Measurements from ENCODE around the gene ALOX15. TPM values are rescaled to one million over a fixed set of nuclear protein-coding genes. Genes with fewer than 3 reads are reported as not detected.

The ALOX15 gene
- total RNA-seq, 1 experiment from 2014 or later = not detected

DNA sequence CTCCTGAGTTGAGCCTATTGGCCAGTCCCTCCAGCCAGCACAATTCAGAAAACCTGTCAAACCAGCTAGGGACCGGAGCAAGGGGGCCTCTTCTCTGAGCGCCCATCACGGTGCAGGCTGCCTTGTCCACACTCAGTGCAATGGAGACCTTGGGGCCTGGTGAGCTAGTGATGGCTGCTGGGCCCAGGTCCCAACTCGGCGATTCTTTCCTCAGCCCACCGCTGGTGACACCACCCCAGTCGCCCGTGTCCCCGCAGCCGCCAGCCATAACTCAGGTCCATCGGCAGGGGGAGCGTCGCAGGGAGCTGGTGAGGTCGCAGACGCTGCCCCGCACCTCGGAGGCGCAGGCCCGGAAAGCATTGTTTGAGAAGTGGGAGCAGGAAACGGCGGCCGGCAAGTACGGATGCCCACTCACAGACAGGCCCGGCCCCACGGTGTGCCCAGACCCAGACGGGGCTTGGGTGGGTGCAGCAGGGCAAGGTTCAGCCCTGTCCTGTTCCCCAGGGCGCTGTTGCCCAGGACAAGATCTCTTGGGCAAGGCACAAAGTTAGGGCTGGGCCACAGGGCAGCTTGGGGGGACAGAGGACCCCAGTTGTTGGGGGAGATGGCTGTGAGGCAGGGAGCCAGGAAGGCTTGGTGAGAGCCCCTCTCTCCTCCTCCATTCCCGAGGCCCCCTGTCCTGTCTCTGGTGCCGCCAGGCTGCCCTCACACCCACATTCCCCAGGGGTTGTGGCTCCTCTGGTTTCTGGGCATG is 46.4 kb downstream of the ALOX15 start:
- ChIA-PET CTCF (no interaction called here), POLR2A (no interaction called here)
- intact Hi-C loops (cut with micrococcal nuclease; ENCODE audit: unreplicated experiment) = no loop called here
- Histone ChIP-seq H3K27ac (ENCODE audit: low read length) (no peak overlapping the region), H3K4me1 (ENCODE audit: control insufficient read depth, insufficient read depth, low read length) (no peaks in the 10 kb centered on the region), H3K36me3 (ENCODE audit: control insufficient read depth, insufficient read depth, low read length) (no peaks in the 10 kb centered on the region), H3K27me3 (ENCODE audit: control insufficient read depth, insufficient read depth, low read length) (no peaks in the 10 kb centered on the region), H3K9me3 (ENCODE audit: control insufficient read depth, insufficient read depth, low read depth, low read length) (no peaks in the 10 kb centered on the region), H3K4me3 (ENCODE audit: low read depth in 2 of 2, low read length in 2 of 2) (no peak overlapping the region)
- in situ Hi-C loops (cut with HindIII; ENCODE audit: low pct_unique_long_range_greater_than_20kb, low sequenced_read_pairs) = no loop called here
- DNase-seq (ENCODE audit: low read depth, low spot score) = no peak
- no TSS peak for BruUV-seq (replicated peaks)
- ATAC-seq = 0 out of 2 replicates have a peak, but pooled peaks have one; percentile 32
- TF ChIP-seq, protein P1, sequence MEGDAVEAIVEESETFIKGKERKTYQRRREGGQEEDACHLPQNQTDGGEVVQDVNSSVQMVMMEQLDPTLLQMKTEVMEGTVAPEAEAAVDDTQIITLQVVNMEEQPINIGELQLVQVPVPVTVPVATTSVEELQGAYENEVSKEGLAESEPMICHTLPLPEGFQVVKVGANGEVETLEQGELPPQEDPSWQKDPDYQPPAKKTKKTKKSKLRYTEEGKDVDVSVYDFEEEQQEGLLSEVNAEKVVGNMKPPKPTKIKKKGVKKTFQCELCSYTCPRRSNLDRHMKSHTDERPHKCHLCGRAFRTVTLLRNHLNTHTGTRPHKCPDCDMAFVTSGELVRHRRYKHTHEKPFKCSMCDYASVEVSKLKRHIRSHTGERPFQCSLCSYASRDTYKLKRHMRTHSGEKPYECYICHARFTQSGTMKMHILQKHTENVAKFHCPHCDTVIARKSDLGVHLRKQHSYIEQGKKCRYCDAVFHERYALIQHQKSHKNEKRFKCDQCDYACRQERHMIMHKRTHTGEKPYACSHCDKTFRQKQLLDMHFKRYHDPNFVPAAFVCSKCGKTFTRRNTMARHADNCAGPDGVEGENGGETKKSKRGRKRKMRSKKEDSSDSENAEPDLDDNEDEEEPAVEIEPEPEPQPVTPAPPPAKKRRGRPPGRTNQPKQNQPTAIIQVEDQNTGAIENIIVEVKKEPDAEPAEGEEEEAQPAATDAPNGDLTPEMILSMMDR (IDR thresholded peaks at IDR 0.05) = no peak; the same call in 1 of the 2 replicates
- no peak for TF ChIP-seq POLR2AphosphoS5 (IDR thresholded peaks at IDR 0.05; ENCODE audit: low read depth, low read length)
- TF ChIP-seq SIN3A (IDR thresholded peaks at IDR 0.05; ENCODE audit: borderline replicate concordance, insufficient read depth, low read depth, low read length) = no peak
- TF ChIP-seq, protein P2, sequence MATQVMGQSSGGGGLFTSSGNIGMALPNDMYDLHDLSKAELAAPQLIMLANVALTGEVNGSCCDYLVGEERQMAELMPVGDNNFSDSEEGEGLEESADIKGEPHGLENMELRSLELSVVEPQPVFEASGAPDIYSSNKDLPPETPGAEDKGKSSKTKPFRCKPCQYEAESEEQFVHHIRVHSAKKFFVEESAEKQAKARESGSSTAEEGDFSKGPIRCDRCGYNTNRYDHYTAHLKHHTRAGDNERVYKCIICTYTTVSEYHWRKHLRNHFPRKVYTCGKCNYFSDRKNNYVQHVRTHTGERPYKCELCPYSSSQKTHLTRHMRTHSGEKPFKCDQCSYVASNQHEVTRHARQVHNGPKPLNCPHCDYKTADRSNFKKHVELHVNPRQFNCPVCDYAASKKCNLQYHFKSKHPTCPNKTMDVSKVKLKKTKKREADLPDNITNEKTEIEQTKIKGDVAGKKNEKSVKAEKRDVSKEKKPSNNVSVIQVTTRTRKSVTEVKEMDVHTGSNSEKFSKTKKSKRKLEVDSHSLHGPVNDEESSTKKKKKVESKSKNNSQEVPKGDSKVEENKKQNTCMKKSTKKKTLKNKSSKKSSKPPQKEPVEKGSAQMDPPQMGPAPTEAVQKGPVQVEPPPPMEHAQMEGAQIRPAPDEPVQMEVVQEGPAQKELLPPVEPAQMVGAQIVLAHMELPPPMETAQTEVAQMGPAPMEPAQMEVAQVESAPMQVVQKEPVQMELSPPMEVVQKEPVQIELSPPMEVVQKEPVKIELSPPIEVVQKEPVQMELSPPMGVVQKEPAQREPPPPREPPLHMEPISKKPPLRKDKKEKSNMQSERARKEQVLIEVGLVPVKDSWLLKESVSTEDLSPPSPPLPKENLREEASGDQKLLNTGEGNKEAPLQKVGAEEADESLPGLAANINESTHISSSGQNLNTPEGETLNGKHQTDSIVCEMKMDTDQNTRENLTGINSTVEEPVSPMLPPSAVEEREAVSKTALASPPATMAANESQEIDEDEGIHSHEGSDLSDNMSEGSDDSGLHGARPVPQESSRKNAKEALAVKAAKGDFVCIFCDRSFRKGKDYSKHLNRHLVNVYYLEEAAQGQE (IDR thresholded peaks at IDR 0.05; ENCODE audit: insufficient read depth in 1 of 2, low read depth in 2 of 2, low read length in 1 of 2) = no peak
- TF ChIP-seq TCF7L2 (IDR thresholded peaks at IDR 0.05; ENCODE audit: low read depth, low read length) = no peak

DNA sequence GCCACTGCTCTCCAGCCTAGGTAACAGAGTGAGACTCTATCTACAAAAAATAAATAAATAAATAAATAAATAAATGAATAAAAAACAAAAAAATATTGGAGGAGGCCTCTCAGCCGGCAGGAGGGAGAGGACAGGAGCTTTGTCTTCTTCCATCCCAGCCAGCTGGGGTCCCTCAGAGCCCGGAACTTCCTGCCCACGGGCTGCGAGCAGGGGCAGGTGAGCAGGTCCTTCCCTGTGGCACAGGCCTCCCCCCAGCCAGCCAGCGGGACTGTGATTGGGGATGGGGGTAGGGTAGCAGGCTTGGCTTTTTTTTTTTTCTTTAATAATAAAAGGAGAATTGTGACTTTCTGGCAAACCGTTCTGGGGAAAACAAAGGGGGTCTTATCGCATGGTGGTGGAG is 47.1 kb downstream of the ALOX15 start:
- intact Hi-C loops (cut with micrococcal nuclease; ENCODE audit: unreplicated experiment) (no loop called here), in situ Hi-C loops (cut with HindIII; ENCODE audit: low pct_unique_long_range_greater_than_20kb, low sequenced_read_pairs) (no loop called here)
- Histone ChIP-seq H3K27ac (ENCODE audit: low read length) (no peak overlapping the region), H3K36me3 (ENCODE audit: control insufficient read depth, insufficient read depth, low read length) (no peaks in the 10 kb centered on the region), H3K4me3 (ENCODE audit: low read depth in 2 of 2, low read length in 2 of 2) (no peak overlapping the region), H3K27me3 (ENCODE audit: control insufficient read depth, insufficient read depth, low read length) (no peaks in the 10 kb centered on the region), H3K9me3 (ENCODE audit: control insufficient read depth, insufficient read depth, low read depth, low read length) (no peaks in the 10 kb centered on the region), H3K4me1 (ENCODE audit: control insufficient read depth, insufficient read depth, low read length) (no peaks in the 10 kb centered on the region)
- DNase-seq (ENCODE audit: low read depth, low spot score) (no peak), ATAC-seq (no peak)
- ChIA-PET POLR2A (no interaction called here), CTCF (no interaction called here)
- TF ChIP-seq, protein P2 (IDR thresholded peaks at IDR 0.05; ENCODE audit: insufficient read depth in 1 of 2, low read depth in 2 of 2, low read length in 1 of 2) = no peak
- TF ChIP-seq SIN3A (IDR thresholded peaks at IDR 0.05; ENCODE audit: borderline replicate concordance, insufficient read depth, low read depth, low read length) (no peak), POLR2AphosphoS5 (IDR thresholded peaks at IDR 0.05; ENCODE audit: low read depth, low read length) (no peak), TCF7L2 (IDR thresholded peaks at IDR 0.05; ENCODE audit: low read depth, low read length) (no peak)
- TF ChIP-seq, protein P1 (IDR thresholded peaks at IDR 0.05) = no peak
- no TSS peak for BruUV-seq (replicated peaks)

All from Panc1 (cell line).